Progenitor cell of endocrine pancreas (in vitro differentiated cells): ENCODE results near the gene GJA10. TPM values are rescaled to one million over a fixed set of nuclear protein-coding genes. Genes with fewer than 3 reads are reported as not detected.

Experiments used
- DNase-seq: peaks from one replicate; pipeline ENCODE4 v3.0.0; 2021; ENCODE audit warnings: low spot score; ENCODE audit not compliant: unreplicated experiment
- H3K27ac Mint-ChIP-seq: 2 replicates; pipeline ENCODE4 v1.8.0; 2021; ENCODE audit warnings: mild to moderate bottlenecking, moderate library complexity, mixed read lengths
- H3K27me3 Mint-ChIP-seq: 2 replicates; pipeline ENCODE4 v1.8.0; 2021; ENCODE audit warnings: mixed read lengths
- H3K36me3 Mint-ChIP-seq: 2 replicates; pipeline ENCODE4 v1.8.0; 2022; ENCODE audit warnings: mixed read lengths; ENCODE audit not compliant: insufficient read depth
- H3K4me1 Mint-ChIP-seq: 2 replicates; pipeline ENCODE4 v1.8.0; 2021; ENCODE audit warnings: low read depth, mixed read lengths
- H3K4me3 Mint-ChIP-seq: 2 replicates; pipeline ENCODE4 v1.8.0; 2021; ENCODE audit warnings: low read depth, mild to moderate bottlenecking, moderate library complexity, mixed read lengths
- H3K9me3 Mint-ChIP-seq: 2 replicates; pipeline ENCODE4 v1.8.0; 2021; ENCODE audit warnings: low read depth, mixed read lengths
- total RNA-seq: library from RNA; stranded (reverse); gene quantifications from 2 replicates; pipeline ENCODE4 v1.2.1, GENCODE V29; 2021
- TF ChIP-seq, protein P1 (sequence below): fragments of 200-600 bp; sonication (generic); IDR thresholded peaks from one replicate; pipeline ENCODE4 v1.5.0; 2021; ENCODE audit warnings: antibody characterized with exemption, mild to moderate bottlenecking; ENCODE audit not compliant: unreplicated experiment

GJA10 gene
- total RNA-seq, 1 donor from 2014 or later: not detected

DNA sequence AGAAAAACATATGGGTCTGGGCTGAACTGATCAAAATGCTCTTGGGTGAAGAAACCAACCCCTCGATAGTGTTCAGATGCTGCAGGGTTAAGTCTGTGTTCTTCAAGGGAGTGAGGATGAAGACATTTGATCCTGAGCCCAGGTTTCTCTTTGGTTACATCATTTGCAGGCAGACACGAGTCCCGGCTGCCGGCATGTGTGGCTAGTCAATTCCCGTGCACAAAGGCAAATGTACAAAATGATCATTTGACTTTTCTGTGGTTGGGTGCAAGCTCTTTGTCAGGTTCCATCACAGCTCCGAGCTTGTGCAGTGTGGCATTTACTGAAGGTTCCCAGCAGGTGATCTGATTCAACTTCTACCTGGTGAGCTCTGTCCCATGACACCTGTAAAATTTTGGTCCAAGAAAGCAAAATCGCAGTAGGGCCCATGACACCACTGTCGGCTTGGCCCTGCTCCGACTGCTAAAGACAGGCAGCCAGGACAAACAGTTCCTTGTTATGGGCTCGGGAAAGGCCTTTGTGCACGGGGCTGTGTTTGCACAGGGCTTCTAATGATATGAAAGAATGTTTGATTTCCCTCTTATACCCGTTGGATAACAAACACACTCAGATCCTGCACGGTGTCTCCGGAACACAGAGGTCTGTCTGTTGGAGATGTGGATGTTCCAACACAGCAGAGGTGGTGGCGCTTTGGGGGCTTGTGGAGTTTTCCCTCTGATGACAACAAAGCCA lies 46.9 kb downstream of the GJA10 start:
- peaks cover 3% of the 10 kb centered on the region for H3K36me3 Mint-ChIP-seq
- peak overlapping the region; percentile 55 for H3K4me3 Mint-ChIP-seq
- peaks cover 25% of the 10 kb centered on the region for H3K27me3 Mint-ChIP-seq
- TF ChIP-seq, protein P1, sequence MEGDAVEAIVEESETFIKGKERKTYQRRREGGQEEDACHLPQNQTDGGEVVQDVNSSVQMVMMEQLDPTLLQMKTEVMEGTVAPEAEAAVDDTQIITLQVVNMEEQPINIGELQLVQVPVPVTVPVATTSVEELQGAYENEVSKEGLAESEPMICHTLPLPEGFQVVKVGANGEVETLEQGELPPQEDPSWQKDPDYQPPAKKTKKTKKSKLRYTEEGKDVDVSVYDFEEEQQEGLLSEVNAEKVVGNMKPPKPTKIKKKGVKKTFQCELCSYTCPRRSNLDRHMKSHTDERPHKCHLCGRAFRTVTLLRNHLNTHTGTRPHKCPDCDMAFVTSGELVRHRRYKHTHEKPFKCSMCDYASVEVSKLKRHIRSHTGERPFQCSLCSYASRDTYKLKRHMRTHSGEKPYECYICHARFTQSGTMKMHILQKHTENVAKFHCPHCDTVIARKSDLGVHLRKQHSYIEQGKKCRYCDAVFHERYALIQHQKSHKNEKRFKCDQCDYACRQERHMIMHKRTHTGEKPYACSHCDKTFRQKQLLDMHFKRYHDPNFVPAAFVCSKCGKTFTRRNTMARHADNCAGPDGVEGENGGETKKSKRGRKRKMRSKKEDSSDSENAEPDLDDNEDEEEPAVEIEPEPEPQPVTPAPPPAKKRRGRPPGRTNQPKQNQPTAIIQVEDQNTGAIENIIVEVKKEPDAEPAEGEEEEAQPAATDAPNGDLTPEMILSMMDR: no peak
- peaks cover 20% of the 10 kb centered on the region for H3K4me1 Mint-ChIP-seq
- H3K27ac Mint-ChIP-seq: peak overlapping the region; percentile 96
- H3K9me3 Mint-ChIP-seq: no peaks in the 10 kb centered on the region
- peak; percentile 21 for DNase-seq

DNA sequence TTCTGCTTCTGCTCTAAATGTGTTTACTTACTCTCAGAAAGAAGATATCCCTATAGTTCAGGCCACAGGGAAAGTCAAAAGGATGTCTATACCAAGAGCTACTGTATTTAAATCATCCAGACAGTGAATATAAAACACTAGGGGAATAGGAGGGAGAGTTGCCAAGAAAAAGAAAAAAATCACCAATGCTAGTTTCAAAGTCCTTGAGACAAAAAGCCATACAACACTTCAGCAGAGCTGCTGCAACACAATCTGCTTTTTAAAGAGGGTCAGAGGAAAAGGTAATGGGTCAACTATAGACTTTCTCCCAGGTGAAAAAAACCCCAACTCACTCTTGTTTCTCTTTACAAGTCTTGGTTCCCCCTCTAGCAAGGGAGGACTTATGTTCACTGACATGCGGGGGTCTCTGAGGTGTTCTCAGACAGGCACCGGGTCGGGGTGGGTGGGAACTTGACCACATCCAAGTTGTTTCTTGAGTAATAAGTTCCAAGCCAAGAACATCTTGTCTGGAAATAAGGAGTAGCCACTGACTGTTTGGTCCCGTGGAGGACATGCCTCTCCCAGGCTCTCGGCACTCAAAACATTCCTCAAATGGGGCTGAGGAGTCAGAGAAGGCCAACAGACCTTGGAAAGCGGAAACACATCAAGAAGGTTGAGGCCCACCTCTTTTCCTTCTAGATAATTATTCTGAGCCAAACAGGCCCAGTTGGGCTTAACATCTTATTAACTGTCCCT lies 47.7 kb downstream of the GJA10 start:
- H3K36me3 Mint-ChIP-seq: peaks cover 3% of the 10 kb centered on the region
- H3K9me3 Mint-ChIP-seq: no peaks in the 10 kb centered on the region
- no peak for DNase-seq
- H3K4me3 Mint-ChIP-seq: peak overlapping the region; percentile 55
- H3K27me3 Mint-ChIP-seq: peaks cover 25% of the 10 kb centered on the region
- TF ChIP-seq, protein P1: no peak
- peak overlapping the region; percentile 96 for H3K27ac Mint-ChIP-seq
- peaks cover 20% of the 10 kb centered on the region for H3K4me1 Mint-ChIP-seq

DNA sequence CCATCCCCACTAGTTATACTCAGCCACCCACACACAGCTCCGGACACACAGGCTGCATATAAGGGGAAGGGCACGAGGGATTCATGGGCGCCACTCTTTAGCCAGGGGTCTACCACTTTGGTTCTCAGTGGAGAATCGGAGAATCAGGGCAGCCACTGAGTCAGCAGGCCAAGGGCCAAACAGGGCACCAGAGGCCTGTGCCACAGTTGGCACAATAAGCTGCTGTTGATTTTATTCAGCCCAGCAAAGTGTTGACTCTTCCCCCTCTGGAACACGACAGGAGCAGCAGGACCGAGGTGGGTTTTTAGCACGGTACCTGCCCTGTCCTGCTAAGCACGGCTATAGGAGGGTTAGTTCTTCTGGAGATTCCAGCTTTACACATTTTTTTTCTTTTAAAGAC lies 48.3 kb downstream of the GJA10 start:
- no peak for DNase-seq
- Mint-ChIP-seq H3K4me3 (no peak overlapping the region), H3K9me3 (no peaks in the 10 kb centered on the region), H3K4me1 (peaks cover 20% of the 10 kb centered on the region), H3K27me3 (peaks cover 25% of the 10 kb centered on the region), H3K27ac (no peak overlapping the region), H3K36me3 (peaks cover 3% of the 10 kb centered on the region)
- TF ChIP-seq, protein P1: no peak

DNA sequence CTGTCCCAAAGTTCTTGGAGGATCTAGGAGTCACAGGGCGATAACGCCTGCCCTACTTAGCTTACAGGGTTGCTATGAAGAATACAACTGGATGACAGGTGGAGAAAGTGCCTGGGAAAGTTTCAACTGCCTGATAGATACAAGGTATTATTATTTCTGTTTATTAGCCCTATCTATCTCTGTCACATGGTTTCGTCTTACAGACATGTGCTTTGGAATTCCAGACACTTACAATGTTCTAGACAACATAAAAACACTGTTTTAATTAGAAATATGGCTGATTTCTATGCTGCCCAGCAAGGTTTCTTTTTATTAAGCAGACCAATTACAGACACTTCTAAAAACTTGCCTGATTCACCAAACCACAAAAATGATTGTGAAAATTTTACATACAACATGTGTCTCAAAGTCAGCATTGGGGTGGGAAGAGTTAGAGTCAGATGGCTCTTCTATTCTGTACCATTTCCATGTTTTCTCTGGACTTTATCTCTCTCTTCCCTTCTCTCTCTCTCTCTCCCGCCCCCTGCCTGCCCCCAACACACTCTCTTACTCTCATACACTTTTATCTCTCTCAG lies 50.0 kb downstream of the GJA10 start:
- H3K4me3 Mint-ChIP-seq: no peak overlapping the region
- DNase-seq: no peak
- H3K9me3 Mint-ChIP-seq: no peaks in the 10 kb centered on the region
- TF ChIP-seq, protein P1: no peak
- H3K27me3 Mint-ChIP-seq: peaks cover 19% of the 10 kb centered on the region
- peaks cover 3% of the 10 kb centered on the region for H3K36me3 Mint-ChIP-seq
- H3K27ac Mint-ChIP-seq: no peak overlapping the region
- H3K4me1 Mint-ChIP-seq: peaks cover 20% of the 10 kb centered on the region

DNA sequence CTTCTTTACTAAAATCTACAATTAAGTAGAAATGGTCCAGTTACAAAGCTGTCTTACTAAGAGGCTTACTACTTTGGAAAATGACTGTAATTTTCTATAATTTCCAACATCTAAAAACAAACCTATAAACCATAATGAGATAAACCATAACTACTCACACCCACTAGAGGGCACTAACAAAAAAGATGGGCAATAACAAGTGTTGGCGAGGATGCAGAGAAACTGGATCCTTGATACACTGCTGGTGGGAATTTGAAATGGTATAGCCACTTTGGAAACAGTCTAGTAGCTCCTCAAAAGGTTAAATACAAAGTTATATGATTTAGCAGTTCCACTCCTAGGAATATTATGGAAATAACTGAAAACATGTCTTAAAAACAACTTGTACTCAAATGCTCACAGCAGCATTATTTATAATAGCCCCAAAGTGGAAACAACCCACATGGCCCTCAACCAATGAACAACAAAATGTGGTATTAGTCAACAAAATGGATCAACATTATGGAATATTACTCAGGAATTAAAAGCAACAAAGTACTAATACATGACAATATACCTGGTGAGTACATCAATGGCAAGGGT lies 50.6 kb downstream of the GJA10 start:
- Mint-ChIP-seq H3K27ac (no peak overlapping the region), H3K36me3 (peaks cover 5% of the 10 kb centered on the region), H3K9me3 (no peaks in the 10 kb centered on the region), H3K27me3 (peaks cover 24% of the 10 kb centered on the region), H3K4me3 (no peak overlapping the region), H3K4me1 (peaks cover 20% of the 10 kb centered on the region)
- TF ChIP-seq, protein P1: peak; percentile 38
- no peak for DNase-seq
